Omental fat pad (tissue), 4 donors: Measurements from ENCODE around the gene APOBEC3H. TPM values are rescaled to one million over a fixed set of nuclear protein-coding genes. Genes with fewer than 3 reads are reported as not detected.

Experiments
- ATAC-seq: fragments of 150-250 bp; one replicate; pipeline ENCODE4 v1.9.1; 2016; ENCODE audit warnings: mild to moderate bottlenecking, moderate library complexity; ENCODE audit not compliant: low FRiP score
- DNase-seq: peaks from one replicate; pipeline ENCODE4 v3.0.0-alpha.2; 2019; ENCODE audit warnings: low spot score
- total RNA-seq, 4 donors: library from RNA; depleted of rRNA; stranded (reverse); fragments of >200 nt; gene quantifications; one replicate each; pipeline ENCODE4 v1.1.0, GENCODE V29; 2016
- TF ChIP-seq, protein P1 (sequence below), 3 donors: fragments of 450-650 bp; IDR thresholded peaks; one replicate each; pipeline ENCODE4 v1.5.1; 2016 to 2017; ENCODE audit warnings: antibody characterized with exemption in 3 of 3, mild to moderate bottlenecking in 3 of 3, moderate library complexity in 2 of 3

Gene APOBEC3H
- total RNA-seq, 4 donors from 2014 or later = 0.63 to 0.95 TPM; not detected in 2

DNA sequence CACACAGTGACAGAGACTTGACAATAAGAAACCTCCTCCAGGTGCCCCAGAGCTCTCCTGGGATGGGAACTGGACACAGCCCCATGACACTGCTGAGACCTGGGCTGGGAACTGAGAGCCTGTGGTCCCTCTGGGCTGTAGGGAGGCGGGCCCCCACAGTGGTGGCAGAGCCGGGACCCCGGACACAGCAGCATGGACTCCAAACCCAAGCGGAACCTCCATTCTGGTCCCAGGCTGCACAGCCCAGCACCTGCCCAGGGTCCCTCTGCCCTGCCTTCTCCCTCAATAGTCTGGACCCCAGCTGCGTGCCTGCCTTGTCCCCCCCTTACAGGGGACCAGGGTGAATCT, 8.4 kb upstream of the APOBEC3H start:
- no peak for DNase-seq
- no peak for ATAC-seq
- TF ChIP-seq, protein P1, sequence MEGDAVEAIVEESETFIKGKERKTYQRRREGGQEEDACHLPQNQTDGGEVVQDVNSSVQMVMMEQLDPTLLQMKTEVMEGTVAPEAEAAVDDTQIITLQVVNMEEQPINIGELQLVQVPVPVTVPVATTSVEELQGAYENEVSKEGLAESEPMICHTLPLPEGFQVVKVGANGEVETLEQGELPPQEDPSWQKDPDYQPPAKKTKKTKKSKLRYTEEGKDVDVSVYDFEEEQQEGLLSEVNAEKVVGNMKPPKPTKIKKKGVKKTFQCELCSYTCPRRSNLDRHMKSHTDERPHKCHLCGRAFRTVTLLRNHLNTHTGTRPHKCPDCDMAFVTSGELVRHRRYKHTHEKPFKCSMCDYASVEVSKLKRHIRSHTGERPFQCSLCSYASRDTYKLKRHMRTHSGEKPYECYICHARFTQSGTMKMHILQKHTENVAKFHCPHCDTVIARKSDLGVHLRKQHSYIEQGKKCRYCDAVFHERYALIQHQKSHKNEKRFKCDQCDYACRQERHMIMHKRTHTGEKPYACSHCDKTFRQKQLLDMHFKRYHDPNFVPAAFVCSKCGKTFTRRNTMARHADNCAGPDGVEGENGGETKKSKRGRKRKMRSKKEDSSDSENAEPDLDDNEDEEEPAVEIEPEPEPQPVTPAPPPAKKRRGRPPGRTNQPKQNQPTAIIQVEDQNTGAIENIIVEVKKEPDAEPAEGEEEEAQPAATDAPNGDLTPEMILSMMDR (IDR thresholded peaks at IDR 0.05) = no peak

DNA sequence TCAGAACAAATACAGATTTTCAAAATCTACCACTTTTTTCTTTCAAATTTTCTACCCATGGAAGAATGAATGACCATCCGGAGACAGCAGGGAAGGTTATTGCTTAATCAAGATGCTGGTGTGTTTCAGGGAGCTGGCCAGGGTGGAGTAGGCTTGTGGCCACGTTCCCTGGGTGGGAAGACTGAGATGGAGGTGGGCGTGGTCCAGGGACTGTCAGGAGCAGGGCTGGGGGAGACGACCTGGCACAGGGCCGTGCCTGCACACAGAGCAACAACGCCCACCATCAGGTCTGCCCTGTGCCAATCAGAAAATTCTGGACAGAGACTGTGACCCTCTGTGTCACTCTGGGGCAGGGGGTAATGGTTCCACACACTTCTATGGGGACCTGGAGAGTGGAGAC, 7.1 kb upstream of the APOBEC3H start:
- TF ChIP-seq, protein P1 (IDR thresholded peaks at IDR 0.05) = no peak

DNA sequence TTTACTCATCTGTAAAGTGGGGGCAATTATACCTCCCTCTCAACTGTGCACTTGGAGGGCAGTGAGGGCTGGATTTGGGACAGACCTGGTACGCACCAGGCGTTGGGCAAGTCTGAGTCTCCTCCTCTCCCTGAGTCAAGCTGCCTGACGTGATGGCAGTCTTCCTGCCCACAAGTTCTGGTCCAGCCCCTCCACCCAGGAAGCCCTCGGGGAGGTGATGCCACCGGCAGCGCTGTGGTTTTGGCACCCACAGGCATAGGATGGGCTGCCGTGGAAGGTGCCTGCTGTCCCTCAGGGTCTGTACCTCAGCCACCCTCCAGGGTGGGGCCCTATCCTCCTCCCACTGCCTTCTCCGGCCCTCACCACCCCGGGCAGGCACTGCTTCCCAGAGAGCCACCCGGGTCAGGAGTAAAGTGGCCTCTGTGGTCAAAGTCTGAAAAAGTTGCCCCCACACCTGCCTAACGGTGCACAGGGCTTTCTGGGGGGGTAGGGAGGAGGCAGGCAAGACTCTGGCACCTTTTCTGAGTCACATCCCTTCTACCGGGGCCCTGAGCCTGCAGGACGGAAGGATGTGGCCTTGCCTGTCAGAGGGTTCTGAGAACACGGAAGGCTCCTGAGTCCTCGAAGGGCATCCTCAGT, 6.5 kb upstream of the APOBEC3H start:
- TF ChIP-seq, protein P1 (IDR thresholded peaks at IDR 0.05) = no peak
- ATAC-seq = no peak
- DNase-seq = no peak

More for the DNA sequence above, 7.1 kb upstream of the APOBEC3H start:
- DNase-seq (no peak), ATAC-seq (no peak)

DNA sequence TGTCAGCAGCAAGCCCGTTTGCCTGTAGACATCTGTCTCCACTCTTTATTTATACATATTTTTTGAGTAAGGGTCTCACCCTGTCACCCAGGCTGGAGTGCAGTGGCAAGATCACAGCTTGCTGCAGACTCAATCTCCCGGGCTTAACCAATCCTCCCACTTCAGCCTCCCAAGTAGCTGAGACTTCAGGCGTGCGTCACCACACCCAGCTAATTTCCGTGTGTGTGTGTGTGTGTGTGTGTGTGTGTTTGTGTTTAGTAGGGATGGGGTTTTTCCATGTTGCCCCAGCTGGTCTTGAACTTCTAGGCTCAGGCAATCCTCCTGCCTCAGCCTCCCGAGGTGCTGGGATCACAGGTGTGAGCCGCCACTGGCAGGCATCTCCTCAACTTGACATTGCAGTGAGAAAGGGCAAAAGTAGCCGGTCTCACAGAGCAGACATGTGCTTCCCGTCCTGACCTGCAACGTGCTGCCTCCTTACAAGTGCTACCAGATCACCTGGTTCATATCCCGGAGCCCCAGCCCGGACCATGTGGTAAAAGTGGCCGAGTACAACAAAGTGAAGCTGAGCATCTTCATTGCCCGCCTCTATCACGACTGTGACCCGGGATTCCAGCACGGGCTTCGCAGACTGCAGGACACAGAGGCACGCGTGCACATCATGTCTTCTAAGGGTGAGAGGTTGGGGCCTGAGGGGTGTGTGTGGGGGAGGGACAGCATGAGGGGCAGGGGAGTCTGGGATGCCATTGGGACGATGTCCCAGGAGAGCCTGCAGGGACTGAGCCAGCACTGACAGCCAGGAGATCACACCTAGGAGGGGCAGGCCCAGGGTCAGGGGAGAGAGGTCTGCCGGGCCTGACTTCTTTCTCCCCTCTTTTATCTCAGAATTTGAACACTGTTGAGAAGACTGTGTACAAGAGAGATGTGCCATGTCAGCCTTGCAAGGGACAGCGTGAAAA, 5.6 kb upstream of the APOBEC3H start:
- TF ChIP-seq, protein P1 (IDR thresholded peaks at IDR 0.05) = no peak
- no peak for DNase-seq
- no peak for ATAC-seq

DNA sequence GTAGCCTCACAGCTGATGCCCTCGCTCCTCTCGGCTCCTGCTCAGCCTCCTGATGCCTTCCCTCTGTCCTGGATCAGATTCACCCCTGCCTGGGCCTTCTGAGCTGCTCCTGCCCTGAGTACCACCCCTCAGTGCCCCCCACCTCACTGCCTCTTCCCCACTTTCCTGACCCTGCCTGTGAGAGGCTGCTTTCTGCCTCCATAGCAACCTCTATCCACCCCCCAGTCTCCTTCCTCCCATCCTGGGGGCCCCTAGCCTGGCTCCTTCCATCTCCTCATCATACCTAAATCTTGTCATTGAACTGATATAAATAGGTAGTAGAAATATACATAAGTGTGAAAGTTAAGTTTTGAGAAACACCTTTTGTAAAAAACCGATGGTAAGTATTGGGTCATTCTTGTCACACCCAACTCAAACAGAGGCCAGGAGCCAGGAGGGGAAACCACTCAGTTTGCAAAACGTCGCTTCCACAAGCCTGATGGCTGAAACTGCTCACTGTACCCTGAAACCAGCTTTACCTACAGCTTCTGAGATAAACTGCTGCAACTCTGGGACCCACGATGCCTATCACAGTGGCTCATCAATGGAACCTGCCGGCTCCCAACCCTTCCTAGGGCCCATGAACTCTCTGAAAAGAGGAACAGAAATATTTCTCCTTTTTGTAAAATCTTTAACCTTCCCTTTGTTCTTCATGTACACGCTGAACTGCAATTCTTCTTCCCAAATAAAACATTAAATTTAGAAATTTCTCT, 4.8 kb upstream of the APOBEC3H start:
- ATAC-seq (no peak), DNase-seq (no peak)
- TF ChIP-seq, protein P1 (IDR thresholded peaks at IDR 0.05) = no peak

DNA sequence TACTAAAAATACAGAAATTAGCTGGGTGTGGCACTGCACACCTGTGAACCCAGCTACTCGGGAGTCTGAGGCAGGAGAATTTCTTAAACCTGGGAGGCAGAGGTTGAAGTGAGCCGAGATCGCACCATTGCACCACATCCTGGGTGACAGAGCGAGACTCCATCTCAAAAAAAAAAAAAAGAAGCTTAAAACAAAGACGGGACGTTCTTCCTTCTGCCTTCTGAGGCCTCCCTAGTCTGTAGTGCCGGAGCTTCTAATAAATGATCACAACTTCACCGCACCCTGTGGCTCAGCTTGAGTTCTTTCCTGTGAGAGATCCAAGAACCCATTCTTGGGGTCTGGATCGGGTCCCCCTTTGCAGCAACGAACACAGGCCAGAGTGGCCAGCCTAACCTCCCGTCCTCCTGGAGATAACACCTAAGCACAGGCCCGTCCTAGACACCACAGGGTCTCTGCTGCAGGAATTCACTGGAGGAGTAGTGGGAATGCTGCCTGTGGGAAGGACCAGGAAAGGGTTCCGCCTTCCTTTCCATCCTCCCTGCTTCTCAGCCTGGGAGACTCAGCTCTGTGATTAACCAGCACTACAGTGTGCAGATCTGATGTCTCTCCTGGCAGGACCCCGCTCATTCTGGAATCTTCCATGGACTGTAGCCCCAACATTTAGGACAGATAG, 2.2 kb upstream of the APOBEC3H start:
- no peak for DNase-seq
- TF ChIP-seq, protein P1 (IDR thresholded peaks at IDR 0.05) = no peak
- ATAC-seq = no peak
